Measurements from ENCODE around the gene NT5C1A. TPM values are rescaled to one million over a fixed set of nuclear protein-coding genes. Genes with fewer than 3 reads are reported as not detected.

NT5C1A gene
- total RNA-seq, 1 experiment from 2014 or later, result not detected

- Histone ChIP-seq H3T11ph (ENCODE audit: low read length) (no peak overlapping the region), H3K27ac (ENCODE audit: insufficient read length, low read depth, low read length) (no peak overlapping the region), H3K23me2 (ENCODE audit: insufficient read length, low read depth, low read length, poor library complexity, severe bottlenecking) (no peaks in the 10 kb centered on the region), H3K4me2 (ENCODE audit: insufficient read depth, insufficient read length, low read length) (no peak overlapping the region), H3K56ac (ENCODE audit: insufficient read length, low read depth, low read length) (no peak overlapping the region), H3K4ac (ENCODE audit: low read depth, low read length) (no peak overlapping the region), H4K20me1 (ENCODE audit: control insufficient read depth, insufficient read depth, insufficient read length) (no peaks in the 10 kb centered on the region), H3K27me3 (ENCODE audit: insufficient read depth, low read length) (peaks cover 28% of the 10 kb centered on the region), H4K91ac (ENCODE audit: insufficient read length, low read depth, low read length) (no peak overlapping the region), H2AFZ (ENCODE audit: low read length) (no peak overlapping the region), H2BK120ac (ENCODE audit: low read depth, low read length, poor library complexity, severe bottlenecking) (no peak overlapping the region), H3K9ac (ENCODE audit: extremely low read depth, insufficient read length, low read length) (no peak overlapping the region), H2BK15ac (ENCODE audit: low read depth, low read length) (no peak overlapping the region), H2BK12ac (ENCODE audit: insufficient read length, low read depth, low read length) (no peak overlapping the region), H3K23ac (ENCODE audit: insufficient read length, low read depth, low read length) (no peak overlapping the region), H3K14ac (ENCODE audit: insufficient read depth, low read length) (no peak overlapping the region), H2AK5ac (ENCODE audit: insufficient read length, low read length) (no peak overlapping the region), H3K79me1 (ENCODE audit: insufficient read depth, low read depth, low read length, poor library complexity, severe bottlenecking) (no peaks in the 10 kb centered on the region), H4K5ac (ENCODE audit: insufficient read length, low read depth, low read length) (no peak overlapping the region), H2BK5ac (ENCODE audit: insufficient read length, low read length) (no peak overlapping the region), H2BK20ac (ENCODE audit: low read depth, low read length, poor library complexity, severe bottlenecking) (no peak overlapping the region), H3K18ac (ENCODE audit: insufficient read length, low read depth, low read length) (no peak overlapping the region), H3K9me3 (ENCODE audit: control insufficient read depth, low read depth, low read length) (no peaks in the 10 kb centered on the region), H3K79me2 (ENCODE audit: insufficient read depth, low read length) (no peaks in the 10 kb centered on the region), H3K4me1 (ENCODE audit: insufficient read depth, low read length) (no peaks in the 10 kb centered on the region), H4K8ac (replicated peaks; ENCODE audit: insufficient read length, low read depth, low read length) (no peak overlapping the region)
- Mint-ChIP-seq H3K36me3 (ENCODE audit: insufficient read depth in 1 of 3, low read depth in 3 of 3) (no peaks in the 10 kb centered on the region), H3K4me3 (no peak overlapping the region), H3K27me3 (ENCODE audit: low read depth) (peaks cover 95% of the 10 kb centered on the region), H3K9me3 (no peaks in the 10 kb centered on the region; a peak in 1 of 5 replicates), H3K4me1 (no peaks in the 10 kb centered on the region), H3K27ac (no peak overlapping the region)
- TF ChIP-seq CTCF (conservative IDR thresholded peaks at IDR 0.05), result no peak
- DNase-seq, result no peak
Observed at GRCh38 chr1:39721664-39722063, 49.8 kb upstream of the NT5C1A start.
